HG02970 (cell line): ENCODE results near the gene ADGRL1.

Experiments used
- ATAC-seq: cut with Tn5 transposase; IDR thresholded peaks from one replicate; pipeline ENCODE4 v1.9.1; 2021; ENCODE audit warnings: mild to moderate bottlenecking, moderate library complexity, moderate number of reproducible peaks; ENCODE audit not compliant: unreplicated experiment, low FRiP score

ADGRL1 gene

DNA sequence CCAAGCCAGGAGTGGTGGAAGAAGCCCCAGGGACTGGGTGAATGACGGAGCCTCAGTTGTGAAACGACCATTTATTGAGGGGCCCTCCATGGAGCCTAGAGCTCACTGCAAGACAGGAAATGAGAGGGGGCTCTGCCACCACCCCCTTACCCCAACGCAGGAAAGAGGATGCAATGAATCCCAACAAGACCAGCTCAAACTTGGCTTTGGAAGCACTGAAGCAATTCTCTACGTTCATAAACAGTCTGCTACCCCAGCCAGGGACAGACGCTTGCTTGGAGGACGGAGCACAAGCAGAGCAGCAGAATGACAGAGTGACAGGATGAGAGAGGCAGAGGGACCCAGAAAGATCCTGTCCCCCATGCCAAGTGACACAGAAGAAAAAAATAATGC lies 89.4 kb downstream of the ADGRL1 start:
- no peak for ATAC-seq

DNA sequence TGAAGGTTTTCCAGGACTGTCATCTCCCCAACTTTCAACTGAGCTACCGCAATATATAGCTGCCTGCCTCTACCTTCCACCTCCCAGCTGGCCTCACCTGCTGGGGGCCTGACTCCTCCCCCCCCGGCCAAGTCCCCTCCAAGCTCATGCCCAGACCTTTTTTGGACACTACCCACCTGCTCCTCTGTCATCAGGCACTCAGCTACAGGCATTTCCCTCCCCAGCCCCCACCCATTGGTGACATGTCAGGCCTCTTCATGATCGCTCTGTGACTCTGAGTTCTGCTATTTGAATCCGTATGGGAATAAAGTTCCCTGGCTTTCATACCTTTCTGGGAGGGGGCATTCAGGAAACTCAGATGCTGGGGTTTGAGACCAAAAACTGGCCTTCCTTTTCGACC lies 90.2 kb downstream of the ADGRL1 start:
- no peak for ATAC-seq

- ATAC-seq, result no peak
Observed at GRCh38 chr19:14114854-14115253, 91.1 kb downstream of the ADGRL1 start.

DNA sequence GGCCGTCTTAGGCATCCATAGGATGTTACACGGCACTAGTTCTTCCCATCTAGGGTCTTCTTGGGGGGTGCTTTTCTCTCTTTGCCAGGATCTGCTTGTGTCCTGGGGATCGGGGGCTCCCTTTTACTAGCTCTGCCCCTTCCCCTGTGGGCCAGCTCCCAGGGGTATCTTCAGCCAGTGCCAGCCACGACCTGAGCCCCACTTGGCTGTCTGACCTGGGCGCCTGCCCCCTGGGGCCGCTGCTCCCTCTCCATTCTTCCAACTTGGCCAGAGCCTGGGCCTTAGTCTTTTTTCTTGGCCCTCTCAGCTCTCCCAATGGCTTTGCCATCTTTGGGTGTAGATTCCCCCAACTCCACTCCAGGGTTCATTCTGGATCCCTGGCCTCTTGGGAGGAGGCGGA lies 91.5 kb downstream of the ADGRL1 start:
- ATAC-seq, result no peak

DNA sequence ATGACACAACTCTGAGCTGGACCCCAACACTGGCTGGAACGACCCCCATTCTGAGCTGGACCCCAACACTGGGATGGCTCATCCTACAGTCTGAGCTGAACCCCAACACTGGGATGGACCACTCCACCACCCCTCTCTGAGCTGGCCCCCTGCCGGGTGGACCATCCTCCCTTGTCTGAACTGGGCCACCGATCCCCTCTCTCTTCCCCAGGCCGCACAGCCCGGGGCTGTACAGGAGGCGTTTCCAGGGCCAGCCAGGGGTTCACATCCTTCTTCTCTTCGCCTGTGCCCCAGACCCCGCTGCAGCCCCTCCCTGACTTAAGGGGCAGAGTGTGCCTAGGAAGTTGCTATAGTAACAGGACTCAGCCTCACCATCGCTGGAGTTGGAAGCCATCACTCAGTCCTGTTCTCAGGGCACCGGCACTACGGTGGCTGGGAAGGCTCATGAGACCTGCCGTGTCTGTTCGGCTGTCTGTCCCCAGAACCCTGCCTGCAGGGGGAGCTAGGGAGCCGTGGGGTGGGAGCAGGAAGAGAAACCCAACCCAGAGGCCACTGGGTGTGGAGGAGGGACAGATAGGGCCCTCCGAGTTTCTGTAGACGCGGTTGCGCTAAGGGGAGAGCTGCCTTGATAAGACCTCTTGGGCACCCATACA lies 92.1 kb downstream of the ADGRL1 start:
- no peak for ATAC-seq

- ATAC-seq, result no peak
Observed at GRCh38 chr19:14112809-14113385, 93.1 kb downstream of the ADGRL1 start.

- no peak for ATAC-seq
Observed at GRCh38 chr19:14112051-14112808, 93.7 kb downstream of the ADGRL1 start.

- ATAC-seq, result no peak
Observed at GRCh38 chr19:14111486-14111885, 94.5 kb downstream of the ADGRL1 start.

GRCh38 chr19:14110650-14111049 lies 95.3 kb downstream of the ADGRL1 start:
- no peak for ATAC-seq

GRCh38 chr19:14107581-14108461 lies 98.1 kb downstream of the ADGRL1 start:
- no peak for ATAC-seq

GRCh38 chr19:14106840-14107239 lies 99.1 kb downstream of the ADGRL1 start:
- ATAC-seq, result no peak

DNA sequence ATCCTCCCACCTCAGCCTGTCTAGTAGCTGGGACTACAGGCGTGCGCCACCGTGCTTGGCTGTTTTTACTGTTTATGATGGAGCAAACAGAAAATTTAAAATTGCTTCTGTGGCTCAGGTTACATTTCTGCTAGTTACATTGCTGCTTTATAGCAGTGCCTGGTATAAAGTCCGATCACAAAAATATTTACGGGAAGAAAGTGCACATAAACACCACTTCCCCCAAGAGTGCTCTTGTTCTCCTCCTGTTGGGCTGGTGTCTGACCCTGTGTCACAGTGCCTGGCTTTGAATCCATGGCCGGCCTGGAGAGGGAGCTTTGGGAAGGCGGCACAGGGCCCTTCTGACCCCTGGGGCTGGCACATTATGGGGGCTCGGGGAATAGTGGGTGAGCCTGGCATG lies 100.3 kb downstream of the ADGRL1 start:
- ATAC-seq, result no peak

DNA sequence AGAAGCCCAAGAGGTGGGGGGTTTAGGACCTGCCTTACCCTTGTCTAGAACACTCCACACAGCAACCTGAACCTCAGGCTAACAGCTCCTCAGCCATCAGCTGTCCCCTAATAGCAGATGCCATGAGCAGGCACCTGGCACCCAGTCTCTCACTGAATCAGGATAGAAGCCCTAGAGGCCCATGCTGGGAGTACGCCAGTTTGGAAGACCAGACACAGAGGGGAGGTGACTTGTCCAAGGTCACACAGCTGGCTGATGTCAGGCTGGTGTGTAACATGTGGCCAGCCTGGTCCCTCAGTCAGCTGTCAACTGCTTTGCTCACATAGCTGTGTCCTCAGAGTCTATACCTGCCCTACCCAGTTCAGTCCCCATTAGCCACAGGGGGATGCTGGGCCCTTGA lies 102.7 kb downstream of the ADGRL1 start:
- no peak for ATAC-seq

GRCh38 chr19:14102756-14103155 lies 103.2 kb downstream of the ADGRL1 start:
- ATAC-seq, result no peak

GRCh38 chr19:14102102-14102696 lies 103.8 kb downstream of the ADGRL1 start:
- ATAC-seq, result no peak

- ATAC-seq, result no peak
Observed at GRCh38 chr19:14101003-14101545, 104.9 kb downstream of the ADGRL1 start.
